GM12872 (cell line): Measurements from ENCODE around the gene CADM1.

Experiments
- TF ChIP-seq, protein P1 (sequence below): IDR thresholded peaks from 3 replicates; pipeline ENCODE4 v1.5.1; 2011; ENCODE audit warnings: low read depth, mild to moderate bottlenecking, low read length, moderate library complexity; ENCODE audit not compliant: insufficient read depth

CADM1 gene

DNA sequence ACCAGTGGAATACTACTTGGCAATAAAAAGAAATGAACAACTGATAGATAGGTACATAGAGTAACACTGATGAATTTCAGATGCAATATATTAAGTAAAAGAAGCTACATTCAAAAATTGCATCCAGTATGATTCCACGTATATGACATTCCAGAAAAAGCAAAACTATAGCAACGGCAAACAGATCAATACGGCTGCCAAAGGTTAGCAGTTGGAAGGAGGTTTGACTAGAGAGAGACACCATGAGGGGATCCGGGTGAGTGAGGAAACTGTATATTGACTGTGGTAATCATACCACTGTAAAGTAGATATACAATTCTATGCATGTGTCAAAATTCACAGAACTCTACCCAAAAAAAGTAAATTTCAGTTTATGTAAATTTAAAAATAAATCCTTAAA, 28.7 kb downstream of the CADM1 start:
- TF ChIP-seq, protein P1, sequence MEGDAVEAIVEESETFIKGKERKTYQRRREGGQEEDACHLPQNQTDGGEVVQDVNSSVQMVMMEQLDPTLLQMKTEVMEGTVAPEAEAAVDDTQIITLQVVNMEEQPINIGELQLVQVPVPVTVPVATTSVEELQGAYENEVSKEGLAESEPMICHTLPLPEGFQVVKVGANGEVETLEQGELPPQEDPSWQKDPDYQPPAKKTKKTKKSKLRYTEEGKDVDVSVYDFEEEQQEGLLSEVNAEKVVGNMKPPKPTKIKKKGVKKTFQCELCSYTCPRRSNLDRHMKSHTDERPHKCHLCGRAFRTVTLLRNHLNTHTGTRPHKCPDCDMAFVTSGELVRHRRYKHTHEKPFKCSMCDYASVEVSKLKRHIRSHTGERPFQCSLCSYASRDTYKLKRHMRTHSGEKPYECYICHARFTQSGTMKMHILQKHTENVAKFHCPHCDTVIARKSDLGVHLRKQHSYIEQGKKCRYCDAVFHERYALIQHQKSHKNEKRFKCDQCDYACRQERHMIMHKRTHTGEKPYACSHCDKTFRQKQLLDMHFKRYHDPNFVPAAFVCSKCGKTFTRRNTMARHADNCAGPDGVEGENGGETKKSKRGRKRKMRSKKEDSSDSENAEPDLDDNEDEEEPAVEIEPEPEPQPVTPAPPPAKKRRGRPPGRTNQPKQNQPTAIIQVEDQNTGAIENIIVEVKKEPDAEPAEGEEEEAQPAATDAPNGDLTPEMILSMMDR, result no peak

DNA sequence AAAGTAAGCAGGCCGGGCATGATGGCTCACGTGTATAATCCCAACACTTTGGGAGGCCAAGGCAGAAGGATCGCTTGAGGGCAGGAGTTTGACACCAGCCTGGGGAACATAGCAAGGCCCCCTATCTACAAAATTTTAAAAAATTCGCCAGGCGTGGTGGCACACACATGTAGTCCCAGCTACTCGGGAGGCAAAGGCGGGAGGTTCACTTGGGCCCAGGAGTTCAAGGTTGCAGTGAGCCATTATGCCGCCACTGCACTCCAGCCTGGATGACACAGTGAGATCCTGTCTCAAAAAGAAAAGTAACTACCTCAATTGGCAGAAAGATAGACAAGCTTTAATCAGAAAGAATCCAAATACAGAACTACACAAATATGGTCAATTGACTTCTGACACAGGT, 31.0 kb downstream of the CADM1 start:
- TF ChIP-seq, protein P1, result no peak

DNA sequence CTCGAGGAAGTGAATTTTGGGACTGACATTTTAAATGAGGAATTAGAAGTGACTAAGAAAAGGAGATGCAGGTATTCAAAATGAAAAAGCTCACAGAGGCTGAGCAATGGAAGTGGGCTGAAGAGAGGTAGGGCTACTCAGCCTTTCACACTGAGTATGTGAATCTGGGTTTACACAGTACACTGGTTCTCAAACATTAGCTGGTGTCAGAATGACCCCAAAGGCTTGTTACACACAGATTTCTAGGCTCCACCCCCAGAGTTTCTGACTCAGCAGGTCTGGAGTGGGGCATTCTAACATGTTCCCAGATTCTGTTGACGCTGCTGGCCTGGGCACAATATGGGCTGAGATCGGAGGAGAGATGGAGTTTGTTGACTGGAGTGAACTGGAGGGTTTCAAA, 32.8 kb downstream of the CADM1 start:
- TF ChIP-seq, protein P1, result no peak

DNA sequence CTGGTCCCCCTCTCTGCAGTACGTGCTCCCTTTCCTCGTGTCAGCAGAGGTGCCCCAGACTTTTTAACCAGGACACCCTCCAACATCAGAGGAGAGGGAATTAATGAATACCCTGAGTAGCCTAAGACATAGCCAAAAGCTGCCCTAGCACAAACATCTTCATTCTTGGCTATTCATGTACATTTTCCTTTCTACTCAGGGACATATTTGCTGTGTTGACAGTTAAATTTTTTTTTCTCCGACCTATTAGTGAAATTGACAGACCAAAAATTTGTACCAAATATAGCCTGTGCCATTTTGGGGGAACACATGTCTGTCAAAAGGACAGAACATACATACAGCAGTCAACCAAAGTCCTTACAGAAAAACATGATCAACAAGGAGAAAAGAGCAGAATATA, 33.3 kb downstream of the CADM1 start:
- TF ChIP-seq, protein P1, result no peak

DNA sequence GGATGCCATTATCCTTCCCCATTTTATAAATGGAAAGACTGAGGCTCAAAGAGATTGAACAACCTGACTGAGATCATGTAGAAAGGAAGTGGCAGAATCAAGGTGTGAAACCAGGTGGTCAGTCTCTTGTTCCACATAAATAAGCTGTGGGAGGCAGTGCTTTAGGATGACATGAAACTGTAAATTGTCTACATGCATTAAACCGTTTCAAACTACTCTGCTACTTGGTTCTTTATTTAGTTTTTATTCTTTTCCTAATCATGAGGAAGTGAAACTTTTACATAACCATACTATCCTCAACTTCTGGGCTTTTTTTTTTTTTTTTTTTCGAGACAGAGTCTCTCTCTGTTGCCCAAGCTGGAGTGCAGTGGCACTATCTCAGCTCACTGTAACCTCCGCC, 34.9 kb downstream of the CADM1 start:
- TF ChIP-seq, protein P1, result no peak

DNA sequence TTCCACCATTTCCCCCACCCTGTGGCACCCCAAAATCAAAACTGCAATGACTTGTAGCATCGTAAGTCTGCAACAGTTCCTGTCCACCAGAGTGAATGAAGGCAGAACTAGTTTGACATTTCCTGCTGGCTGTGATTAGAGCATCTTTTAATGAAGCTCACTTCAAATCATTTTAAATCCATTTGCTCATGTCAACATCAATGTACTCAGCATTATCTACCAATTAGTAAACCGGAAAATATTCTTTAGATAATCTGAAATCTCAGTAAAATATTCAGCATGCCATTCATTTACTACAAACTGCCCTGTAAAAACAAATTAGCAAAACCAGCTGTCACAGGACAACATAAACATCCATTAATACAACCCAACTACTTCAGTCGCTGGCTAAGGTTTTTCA, 38.1 kb downstream of the CADM1 start:
- TF ChIP-seq, protein P1, result no peak

DNA sequence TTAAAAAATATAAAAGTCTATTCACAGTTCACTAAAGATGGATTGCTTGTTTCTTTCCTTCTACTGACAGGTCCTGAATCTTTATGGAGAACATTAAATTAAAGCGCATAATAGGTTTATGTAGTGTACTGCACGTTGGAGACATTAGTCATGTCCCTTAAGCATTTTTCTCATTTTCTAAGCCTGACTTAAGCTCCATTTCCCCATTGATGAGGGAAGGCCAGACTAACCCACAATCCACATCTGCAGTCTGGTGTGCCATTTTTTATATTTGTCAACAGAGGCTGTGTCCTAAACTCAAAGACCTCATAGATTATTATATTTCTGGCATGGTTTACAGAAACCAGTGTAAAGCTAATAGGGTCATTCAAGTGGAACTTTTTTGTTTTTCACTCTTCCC, 39.9 kb downstream of the CADM1 start:
- TF ChIP-seq, protein P1, result no peak

DNA sequence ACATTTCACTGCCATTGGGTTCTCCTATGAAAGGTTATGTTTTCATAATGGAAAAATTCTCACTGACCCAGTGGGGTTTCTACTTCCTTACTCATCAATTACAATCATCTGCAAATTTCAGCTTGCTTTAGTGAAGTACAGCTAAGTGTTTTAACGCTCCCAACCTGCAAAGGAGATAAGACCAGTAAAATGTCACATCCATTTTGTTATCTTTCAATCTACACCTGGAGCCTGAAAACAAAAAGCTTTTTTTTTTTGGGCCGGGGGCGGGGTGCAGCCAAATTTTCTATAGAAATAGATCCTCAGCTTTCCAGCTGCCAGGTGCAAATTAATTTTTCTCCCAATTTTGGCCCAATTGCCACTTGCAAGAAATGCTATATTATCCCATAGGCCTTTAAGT, 40.6 kb downstream of the CADM1 start:
- TF ChIP-seq, protein P1, result no peak
